ENCODE results near the gene KCNE4. TPM values are rescaled to one million over a fixed set of nuclear protein-coding genes. Genes with fewer than 3 reads are reported as not detected.

KCNE4 gene
- total and polyA plus RNA-seq, 4 donors: 0.19 to 0.42 (median 0.31) TPM

DNA sequence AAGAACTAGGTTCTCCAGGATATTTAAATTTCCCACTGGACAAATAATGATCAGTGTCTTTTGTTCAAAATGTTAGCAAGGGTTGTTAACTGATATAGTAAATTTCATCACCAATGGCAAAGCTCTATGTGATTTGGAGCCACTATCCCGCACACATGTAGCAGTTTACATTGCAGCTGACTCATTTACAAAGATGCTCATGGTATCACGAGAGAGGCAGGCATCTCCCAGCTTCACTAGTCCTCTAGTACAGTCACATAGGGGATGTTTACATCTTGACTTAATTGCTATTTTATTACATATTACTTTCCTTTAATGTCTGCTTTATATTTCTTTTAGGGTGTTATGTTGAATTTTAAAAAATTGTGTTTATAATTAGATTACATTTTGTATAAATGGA is 30.7 kb downstream of the KCNE4 start:
- WGBS: 44% methylated on average over 2 of the region's 2 CpGs
- TF ChIP-seq MAX (IDR thresholded peaks at IDR 0.05) (no peak), HNF4G (IDR thresholded peaks at IDR 0.05) (no peak), JUND (IDR thresholded peaks at IDR 0.05) (no peak), HNF4A (conservative IDR thresholded peaks at IDR 0.05) (no peak), EGR1 (IDR thresholded peaks at IDR 0.05; ENCODE audit: low read depth in 2 of 2) (no peak), RAD21 (IDR thresholded peaks at IDR 0.05) (no peak)
- TF ChIP-seq, protein P1, sequence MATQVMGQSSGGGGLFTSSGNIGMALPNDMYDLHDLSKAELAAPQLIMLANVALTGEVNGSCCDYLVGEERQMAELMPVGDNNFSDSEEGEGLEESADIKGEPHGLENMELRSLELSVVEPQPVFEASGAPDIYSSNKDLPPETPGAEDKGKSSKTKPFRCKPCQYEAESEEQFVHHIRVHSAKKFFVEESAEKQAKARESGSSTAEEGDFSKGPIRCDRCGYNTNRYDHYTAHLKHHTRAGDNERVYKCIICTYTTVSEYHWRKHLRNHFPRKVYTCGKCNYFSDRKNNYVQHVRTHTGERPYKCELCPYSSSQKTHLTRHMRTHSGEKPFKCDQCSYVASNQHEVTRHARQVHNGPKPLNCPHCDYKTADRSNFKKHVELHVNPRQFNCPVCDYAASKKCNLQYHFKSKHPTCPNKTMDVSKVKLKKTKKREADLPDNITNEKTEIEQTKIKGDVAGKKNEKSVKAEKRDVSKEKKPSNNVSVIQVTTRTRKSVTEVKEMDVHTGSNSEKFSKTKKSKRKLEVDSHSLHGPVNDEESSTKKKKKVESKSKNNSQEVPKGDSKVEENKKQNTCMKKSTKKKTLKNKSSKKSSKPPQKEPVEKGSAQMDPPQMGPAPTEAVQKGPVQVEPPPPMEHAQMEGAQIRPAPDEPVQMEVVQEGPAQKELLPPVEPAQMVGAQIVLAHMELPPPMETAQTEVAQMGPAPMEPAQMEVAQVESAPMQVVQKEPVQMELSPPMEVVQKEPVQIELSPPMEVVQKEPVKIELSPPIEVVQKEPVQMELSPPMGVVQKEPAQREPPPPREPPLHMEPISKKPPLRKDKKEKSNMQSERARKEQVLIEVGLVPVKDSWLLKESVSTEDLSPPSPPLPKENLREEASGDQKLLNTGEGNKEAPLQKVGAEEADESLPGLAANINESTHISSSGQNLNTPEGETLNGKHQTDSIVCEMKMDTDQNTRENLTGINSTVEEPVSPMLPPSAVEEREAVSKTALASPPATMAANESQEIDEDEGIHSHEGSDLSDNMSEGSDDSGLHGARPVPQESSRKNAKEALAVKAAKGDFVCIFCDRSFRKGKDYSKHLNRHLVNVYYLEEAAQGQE (IDR thresholded peaks at IDR 0.05): no peak

DNA sequence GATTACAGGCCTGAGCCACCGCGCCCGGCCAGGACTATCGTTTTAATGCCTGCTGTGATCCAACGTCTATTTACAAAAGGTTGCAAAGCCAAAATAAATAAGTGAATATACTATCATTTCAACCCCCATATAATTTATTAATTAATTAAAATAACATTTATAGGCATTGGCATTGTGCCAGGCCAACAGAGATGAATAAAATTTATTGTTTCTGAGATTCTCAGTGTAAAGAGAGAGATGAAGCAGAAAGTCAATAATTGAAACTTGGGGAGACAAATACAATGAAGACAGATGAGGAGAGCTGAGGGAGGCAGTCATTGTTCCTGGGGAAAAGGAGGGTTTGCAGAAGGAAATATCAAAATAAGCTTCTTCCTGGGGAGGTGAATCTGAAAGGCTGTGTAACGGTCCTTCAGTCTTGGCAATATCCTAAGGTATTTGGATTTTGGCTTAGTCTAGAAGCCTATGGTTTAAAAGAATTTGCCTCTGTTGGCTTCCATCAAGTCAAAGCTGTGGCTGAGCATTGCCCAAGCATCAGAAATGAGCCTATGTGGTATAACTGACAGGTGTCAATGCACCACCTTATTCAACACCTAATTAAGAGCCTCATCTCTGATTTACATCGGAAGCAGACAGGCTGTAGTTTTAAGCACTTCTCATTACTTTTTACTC is 31.5 kb downstream of the KCNE4 start:
- Histone ChIP-seq H3K27me3 (ENCODE audit: control insufficient read depth in 4 of 4, insufficient read depth in 4 of 4, low read length in 3 of 4) (peaks cover 0 to 2% (median 0%) of the 10 kb centered on the region in 4 donors), H3K36me3 (ENCODE audit: control insufficient read depth in 4 of 4, insufficient read depth in 3 of 4, low read depth in 1 of 4, low read length in 3 of 4) (no peaks in the 10 kb centered on the region), H3K4me1 (ENCODE audit: control insufficient read depth in 4 of 4, insufficient read depth in 4 of 4, low read length in 3 of 4) (no peaks in the 10 kb centered on the region), H3K9me3 (ENCODE audit: control insufficient read depth in 4 of 4, low read length in 3 of 4) (no peaks in the 10 kb centered on the region), H3K4me3 (ENCODE audit: low read depth in 1 of 3, low read length in 3 of 3) (no peak overlapping the region), H3K27ac (ENCODE audit: low read depth in 1 of 2, low read length in 2 of 2) (no peak overlapping the region), H3K9ac (ENCODE audit: low read depth in 1 of 2, low read length in 2 of 2) (no peak overlapping the region)
- TF ChIP-seq NR2F2 (IDR thresholded peaks at IDR 0.05) (no peak), EGR1 (IDR thresholded peaks at IDR 0.05; ENCODE audit: low read depth in 2 of 2) (no peak), HNF4A (conservative IDR thresholded peaks at IDR 0.05) (no peak)
- TF ChIP-seq, protein P2, sequence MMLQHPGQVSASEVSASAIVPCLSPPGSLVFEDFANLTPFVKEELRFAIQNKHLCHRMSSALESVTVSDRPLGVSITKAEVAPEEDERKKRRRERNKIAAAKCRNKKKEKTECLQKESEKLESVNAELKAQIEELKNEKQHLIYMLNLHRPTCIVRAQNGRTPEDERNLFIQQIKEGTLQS (IDR thresholded peaks at IDR 0.05): no peak
- DNase-seq (ENCODE audit: low spot score): no peak
- WGBS: 81% methylated on average over 7 of the region's 7 CpGs

More for the DNA sequence above, 30.7 kb downstream of the KCNE4 start:
- H3K4me3 ChIP-seq (ENCODE audit: low read depth in 1 of 3, low read length in 3 of 3): no peak overlapping the region
- DNase-seq (ENCODE audit: low spot score): no peak
- H3K9ac ChIP-seq (ENCODE audit: low read depth in 1 of 2, low read length in 2 of 2): no peak overlapping the region
- H3K9me3 ChIP-seq (ENCODE audit: control insufficient read depth in 4 of 4, low read length in 3 of 4): no peaks in the 10 kb centered on the region
- H3K4me1 ChIP-seq (ENCODE audit: control insufficient read depth in 4 of 4, insufficient read depth in 4 of 4, low read length in 3 of 4): no peaks in the 10 kb centered on the region
- H3K27ac ChIP-seq (ENCODE audit: low read depth in 1 of 2, low read length in 2 of 2): no peak overlapping the region
- no peaks in the 10 kb centered on the region for H3K36me3 ChIP-seq (ENCODE audit: control insufficient read depth in 4 of 4, insufficient read depth in 3 of 4, low read depth in 1 of 4, low read length in 3 of 4)
- H3K27me3 ChIP-seq (ENCODE audit: control insufficient read depth in 4 of 4, insufficient read depth in 4 of 4, low read length in 3 of 4): peaks cover 0 to 2% (median 0%) of the 10 kb centered on the region in 4 donors

GRCh38 chr2:223084873-223085272 is 32.9 kb downstream of the KCNE4 start:
- no peaks in the 10 kb centered on the region for H3K36me3 ChIP-seq (ENCODE audit: control insufficient read depth in 4 of 4, insufficient read depth in 3 of 4, low read depth in 1 of 4, low read length in 3 of 4)
- no peaks in the 10 kb centered on the region for H3K9me3 ChIP-seq (ENCODE audit: control insufficient read depth in 4 of 4, low read length in 3 of 4)
- H3K27me3 ChIP-seq (ENCODE audit: control insufficient read depth in 4 of 4, insufficient read depth in 4 of 4, low read length in 3 of 4): peaks cover 0 to 2% (median 0%) of the 10 kb centered on the region in 4 donors
- no peak overlapping the region for H3K27ac ChIP-seq (ENCODE audit: low read depth in 1 of 2, low read length in 2 of 2)
- no peak overlapping the region for H3K4me3 ChIP-seq (ENCODE audit: low read depth in 1 of 3, low read length in 3 of 3)
- no peak overlapping the region for H3K9ac ChIP-seq (ENCODE audit: low read depth in 1 of 2, low read length in 2 of 2)
- no peak for DNase-seq (ENCODE audit: low spot score)
- 87% methylated on average over 2 of the region's 2 CpGs for WGBS
- H3K4me1 ChIP-seq (ENCODE audit: control insufficient read depth in 4 of 4, insufficient read depth in 4 of 4, low read length in 3 of 4): no peaks in the 10 kb centered on the region
- TF ChIP-seq SP1 (IDR thresholded peaks at IDR 0.05) (no peak), MAX (IDR thresholded peaks at IDR 0.05) (no peak), HNF4G (IDR thresholded peaks at IDR 0.05) (no peak), ZBTB33 (IDR thresholded peaks at IDR 0.05) (no peak), EGR1 (IDR thresholded peaks at IDR 0.05; ENCODE audit: low read depth in 2 of 2) (no peak), HNF4A (conservative IDR thresholded peaks at IDR 0.05) (no peak), YY1 (IDR thresholded peaks at IDR 0.05) (no peak), RXRA (IDR thresholded peaks at IDR 0.05) (no peak), TAF1 (conservative IDR thresholded peaks at IDR 0.05) (no peak), NR2F2 (IDR thresholded peaks at IDR 0.05) (no peak)
- TF ChIP-seq, protein P1 (IDR thresholded peaks at IDR 0.05): no peak
- TF ChIP-seq, protein P2 (IDR thresholded peaks at IDR 0.05): no peak

Data from liver (tissue), 9 donors.